LHCN-M2 (cell line): ENCODE data around the gene RAB30. TPM values are rescaled to one million over a fixed set of nuclear protein-coding genes. Genes with fewer than 3 reads are reported as not detected.
"Not testable (repeated sequence)": the region's sequence is repeated elsewhere in the genome, so short reads cannot be mapped to it uniquely, and the experiment has no call there.

Experiments
- DNase-seq: peaks from one replicate; pipeline ENCODE4 v3.0.0-alpha.2; 2012; ENCODE audit warnings: low read depth
- total RNA-seq: library from RNA; depleted of rRNA; stranded (reverse); fragments of >200 nt; gene quantifications from 2 replicates; pipeline ENCODE4 v1.2.3, GENCODE V29; 2014

RAB30 gene
- total RNA-seq, 1 experiment from 2014 or later = 10.4 TPM

DNA sequence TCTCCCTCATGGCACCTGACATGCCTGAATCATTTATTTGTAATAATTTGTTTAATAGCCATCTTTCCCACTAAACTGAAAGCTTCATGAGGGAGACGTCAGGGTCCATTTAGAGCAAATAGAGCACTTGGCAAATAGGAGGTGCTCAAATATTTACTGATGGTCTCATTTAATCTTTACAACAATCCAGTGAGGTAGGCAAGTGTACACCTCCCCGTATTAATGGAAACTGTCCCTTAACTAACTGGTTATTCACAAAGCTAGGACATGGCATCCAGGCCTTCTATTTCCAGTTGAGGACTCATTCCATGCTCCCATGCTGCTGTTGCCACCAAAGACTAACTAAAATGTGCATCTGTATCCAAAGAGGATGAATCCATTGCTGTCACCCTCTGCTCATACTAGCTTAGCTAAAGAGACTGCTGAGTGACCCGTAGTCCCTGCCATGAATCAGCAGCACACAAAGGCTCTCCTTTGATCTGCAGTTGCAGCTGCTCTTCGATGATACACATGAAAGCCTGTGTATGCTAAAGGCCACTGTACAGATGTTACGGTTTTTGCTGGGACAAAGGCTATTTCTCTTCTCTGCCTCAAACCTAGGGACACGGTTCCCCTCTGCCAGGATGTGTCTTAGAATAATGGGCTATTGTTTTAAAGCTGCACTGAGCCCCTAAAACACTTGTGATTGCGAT is 82.6 kb downstream of the RAB30 start:
- peak; percentile 69 for DNase-seq

GRCh38 chr11:82987997-82988396 is 83.7 kb downstream of the RAB30 start:
- DNase-seq = no peak

DNA sequence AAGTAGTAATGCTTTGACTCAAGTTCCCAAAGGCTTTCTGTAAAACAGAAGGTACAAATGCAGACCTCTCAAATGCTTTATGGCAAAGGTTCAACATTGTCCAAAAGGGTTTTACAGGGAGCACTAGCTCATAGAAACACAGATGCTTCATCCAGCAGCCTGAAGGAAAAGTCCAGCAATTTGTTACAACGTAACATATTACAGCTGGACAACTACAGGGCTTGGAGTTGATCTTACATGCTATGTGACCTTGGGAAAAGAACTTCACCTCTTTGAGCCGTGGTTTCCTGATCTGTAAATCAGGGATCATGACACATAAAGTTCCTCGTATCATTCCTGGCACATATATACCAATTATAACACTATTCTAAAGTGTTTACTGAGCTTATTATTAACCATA is 85.3 kb downstream of the RAB30 start:
- no peak for DNase-seq

DNA sequence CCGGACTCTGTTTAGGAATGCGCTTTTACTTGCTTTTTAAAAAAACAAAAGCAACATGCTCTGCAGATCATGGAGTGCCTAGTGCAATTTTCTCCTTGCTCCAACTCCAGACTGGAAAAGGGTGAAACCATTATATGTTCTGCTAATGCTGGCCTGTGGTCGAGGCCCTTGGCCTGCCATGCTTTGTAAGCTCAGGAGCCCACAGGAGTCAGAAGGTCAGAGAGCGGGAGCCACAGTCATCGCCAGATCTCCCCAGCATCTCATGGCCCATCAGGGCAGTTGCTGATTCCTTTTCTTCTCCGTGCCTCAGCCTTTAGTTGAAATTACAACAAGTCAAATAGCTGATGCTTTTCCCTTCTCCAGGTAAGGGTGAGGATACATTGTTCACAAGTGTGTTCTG is 89.8 kb downstream of the RAB30 start:
- peak; percentile 33 for DNase-seq

DNA sequence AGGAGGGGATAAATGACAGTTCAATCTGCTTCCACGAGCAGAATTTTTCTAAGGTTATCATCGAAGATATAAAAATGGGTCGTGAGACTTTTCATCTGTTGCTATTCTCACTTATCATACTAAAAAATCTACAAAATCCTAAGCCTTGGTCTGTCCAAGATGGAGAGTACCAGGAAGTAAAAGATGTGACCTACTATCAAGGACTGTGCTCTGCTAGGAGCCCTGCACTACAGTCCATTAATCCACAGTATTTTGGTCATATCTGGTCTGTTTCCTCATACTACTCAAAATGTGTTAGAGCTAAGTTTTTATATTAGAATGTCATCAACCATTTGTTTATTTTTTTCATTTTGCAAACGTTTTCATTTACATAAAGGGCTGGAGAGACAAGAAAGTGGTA is 90.8 kb downstream of the RAB30 start:
- DNase-seq = no peak

GRCh38 chr11:82980292-82980691 is 91.4 kb downstream of the RAB30 start:
- peak; percentile 80 for DNase-seq

- no peak for DNase-seq
Observed at GRCh38 chr11:82979824-82980223, 91.9 kb downstream of the RAB30 start.

DNA sequence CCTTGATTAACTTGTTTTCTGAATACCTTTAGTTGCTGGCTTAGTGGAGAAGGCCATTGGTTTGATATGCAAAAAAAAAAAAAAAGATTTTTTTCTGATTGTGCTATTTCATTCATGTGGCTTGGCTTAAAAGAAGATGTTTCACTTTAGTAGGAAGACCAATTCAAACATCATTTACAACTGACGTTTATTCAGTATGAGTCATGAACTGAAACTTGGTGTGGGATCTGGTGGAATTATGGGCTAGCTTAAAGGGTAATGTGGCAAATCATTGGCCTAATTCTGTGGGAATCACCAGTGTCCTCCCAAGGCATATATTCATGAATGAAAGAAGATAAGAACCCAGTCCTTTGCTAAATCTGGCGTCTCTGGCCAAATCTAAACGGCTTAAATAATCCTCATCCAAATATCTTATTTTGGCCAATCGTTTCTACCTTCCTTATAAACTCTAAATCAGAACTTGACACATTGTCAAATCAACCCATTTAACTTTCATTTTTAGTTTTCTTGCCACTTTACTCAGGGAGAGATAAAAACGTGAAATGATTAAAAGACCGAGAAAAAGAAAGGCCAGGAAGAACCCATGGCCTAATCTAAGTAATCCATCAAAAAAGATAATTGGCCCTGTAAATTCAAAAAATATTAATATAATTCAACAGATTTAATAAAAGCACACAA is 93.1 kb downstream of the RAB30 start:
- DNase-seq = peak; percentile 81

- no peak for DNase-seq
Observed at GRCh38 chr11:82976786-82977185, 94.9 kb downstream of the RAB30 start.

GRCh38 chr11:82975882-82976281 is 95.8 kb downstream of the RAB30 start:
- DNase-seq = no peak

DNA sequence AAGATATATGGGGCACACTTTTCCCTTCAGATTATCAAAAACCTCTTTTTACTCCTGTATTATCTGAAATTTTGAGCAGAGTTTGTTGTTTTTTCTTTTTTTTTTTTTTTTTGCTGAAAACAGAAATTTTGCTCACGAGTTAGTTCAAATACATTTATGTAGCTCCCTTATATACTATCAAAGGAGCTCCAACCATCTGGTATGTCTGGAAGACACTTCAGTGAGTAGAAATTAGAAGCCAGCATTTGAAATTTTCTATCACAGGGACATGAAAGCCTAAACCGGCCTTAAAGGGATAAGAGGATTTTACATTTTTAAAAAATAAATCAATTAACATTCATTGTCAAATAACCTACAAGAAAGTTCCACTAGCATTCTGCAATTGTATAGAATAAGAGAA is 96.8 kb downstream of the RAB30 start:
- no peak for DNase-seq

- DNase-seq = no peak
Observed at GRCh38 chr11:82974135-82974534, 97.6 kb downstream of the RAB30 start.

DNA sequence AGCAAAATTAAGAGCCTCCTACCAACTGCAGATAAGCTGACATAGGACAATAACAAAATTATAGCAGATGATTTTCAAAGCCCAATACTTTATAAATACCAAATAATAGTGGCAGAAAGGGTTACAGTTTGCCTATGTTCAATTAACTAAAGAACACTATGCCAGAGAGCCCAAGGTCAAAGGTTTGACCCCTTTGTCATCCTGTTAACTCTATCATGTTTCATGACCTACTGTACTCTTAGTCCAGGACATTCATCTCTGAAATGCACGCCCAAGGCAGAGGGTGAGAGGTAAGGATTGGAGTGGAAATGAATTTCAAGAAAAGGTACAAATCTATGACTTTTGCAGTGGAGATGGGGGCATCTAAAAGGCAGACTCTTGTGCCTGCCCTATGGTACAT is 99.6 kb downstream of the RAB30 start:
- DNase-seq = no peak

DNA sequence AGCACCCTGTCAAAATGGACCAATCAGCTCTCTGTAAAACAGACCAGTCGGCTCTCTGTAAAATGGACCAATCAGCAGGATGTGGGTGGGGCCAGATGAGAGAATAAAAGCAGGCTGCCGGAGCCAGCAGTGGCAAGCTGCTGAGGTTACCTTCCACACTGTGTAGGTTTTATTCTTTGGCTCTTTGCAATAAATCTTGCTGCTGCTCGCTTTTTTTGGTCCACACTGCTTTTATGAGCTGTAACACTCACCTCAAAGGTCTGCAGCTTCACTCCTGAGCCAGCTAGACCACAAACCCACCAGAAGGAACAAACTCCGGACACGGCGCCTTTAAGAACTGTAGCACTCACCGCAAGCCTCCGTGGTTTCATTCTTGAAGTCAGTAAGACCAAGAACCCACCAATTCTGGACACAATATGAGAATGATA is 100.2 kb downstream of the RAB30 start:
- DNase-seq = not testable (repeated sequence)

DNA sequence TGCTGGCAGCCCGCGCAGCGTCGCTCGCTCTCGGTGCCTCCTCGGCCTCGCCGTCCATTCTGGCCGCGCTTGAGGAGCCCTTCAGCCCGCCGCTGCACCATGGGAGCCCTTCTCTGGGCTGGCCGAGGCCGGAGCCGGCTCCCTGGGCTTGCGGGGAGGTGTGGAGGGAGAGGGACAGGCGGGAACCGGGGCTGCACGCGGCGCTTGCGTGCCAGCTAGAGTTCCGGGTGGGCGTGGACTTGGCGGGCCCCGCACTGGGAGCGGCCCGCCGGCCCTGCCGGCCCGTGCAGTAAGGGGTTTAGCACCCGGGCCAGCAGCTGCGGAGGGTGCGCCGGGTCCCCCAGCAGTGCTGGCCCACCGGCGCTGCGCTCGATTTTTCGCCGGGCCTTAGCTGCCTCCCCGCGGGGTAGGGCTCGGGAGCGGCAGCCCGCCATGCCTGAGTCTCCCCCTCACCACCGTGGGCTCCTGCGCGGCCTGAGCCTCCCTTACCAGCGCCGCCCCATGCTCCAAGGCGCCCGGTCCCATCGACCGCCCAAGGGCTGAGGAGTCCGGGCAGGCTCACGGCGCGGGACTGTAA is 101.1 kb downstream of the RAB30 start:
- DNase-seq = not testable (repeated sequence)

GRCh38 chr11:82969811-82970210 is 101.9 kb downstream of the RAB30 start:
- DNase-seq = no peak

DNA sequence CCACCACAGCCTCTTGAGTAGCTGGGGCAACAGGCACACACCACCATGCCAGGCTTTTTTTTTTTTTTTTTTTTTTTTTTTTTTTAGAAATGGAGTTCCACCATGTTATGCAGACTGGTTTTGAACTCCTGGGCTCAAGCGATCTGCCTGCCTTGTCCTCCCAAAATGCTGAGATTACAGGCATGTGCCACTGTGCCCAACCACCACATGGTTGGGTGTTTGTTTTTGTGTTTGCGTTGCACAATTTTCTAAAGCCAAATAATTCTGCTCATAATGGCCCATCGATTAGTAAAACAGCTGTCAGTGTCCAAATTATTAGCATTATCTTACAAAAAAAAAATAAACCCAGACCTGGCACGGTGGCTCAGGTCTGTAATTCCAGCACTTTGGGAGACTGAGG is 104.3 kb downstream of the RAB30 start:
- no peak for DNase-seq

DNA sequence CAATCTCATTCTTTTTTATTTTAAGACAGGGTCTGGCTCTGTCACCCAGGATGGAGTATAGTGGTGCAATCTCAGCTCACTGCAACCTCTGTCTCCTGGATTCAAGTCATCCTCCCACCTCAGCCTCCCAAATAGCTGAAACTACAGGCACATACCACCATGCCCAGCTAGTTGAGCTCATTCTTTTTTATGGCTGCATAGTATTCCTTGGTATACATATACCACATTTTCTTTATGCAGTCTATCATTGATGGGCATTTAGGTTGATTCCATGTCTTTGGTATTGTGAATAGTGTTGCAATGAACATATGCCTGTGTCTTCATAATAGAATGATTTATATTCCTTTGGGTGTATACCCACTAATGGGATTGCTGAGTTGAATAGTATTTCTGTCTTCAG is 109.7 kb downstream of the RAB30 start:
- DNase-seq = not testable (repeated sequence)

DNA sequence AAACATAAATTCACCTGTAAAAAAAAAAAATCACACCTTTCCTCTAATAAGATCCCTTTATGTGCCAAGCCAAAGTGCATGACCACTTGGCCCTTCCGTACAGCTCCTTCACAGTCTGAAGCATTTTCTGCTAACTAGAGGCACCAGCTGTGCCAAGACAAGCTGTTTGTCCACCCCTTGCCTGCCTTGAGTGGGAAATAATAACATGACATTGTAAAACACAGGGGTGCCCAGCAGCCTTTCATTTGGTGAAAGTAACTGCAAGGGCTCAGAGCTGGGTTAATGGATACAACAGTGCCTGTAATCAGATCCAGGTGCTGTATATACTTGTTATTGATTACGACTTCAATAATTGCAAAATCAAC is 110.9 kb downstream of the RAB30 start:
- DNase-seq = no peak

GRCh38 chr11:82959987-82960778 is 111.5 kb downstream of the RAB30 start:
- DNase-seq = no peak

- not testable (repeated sequence) for DNase-seq
Observed at GRCh38 chr11:82955736-82956453, 115.8 kb downstream of the RAB30 start.

GRCh38 chr11:82950502-82950901 is 121.2 kb downstream of the RAB30 start:
- DNase-seq = not testable (repeated sequence)
